ENCODE results near the gene RNU7-1.

The RNU7-1 gene

DNA sequence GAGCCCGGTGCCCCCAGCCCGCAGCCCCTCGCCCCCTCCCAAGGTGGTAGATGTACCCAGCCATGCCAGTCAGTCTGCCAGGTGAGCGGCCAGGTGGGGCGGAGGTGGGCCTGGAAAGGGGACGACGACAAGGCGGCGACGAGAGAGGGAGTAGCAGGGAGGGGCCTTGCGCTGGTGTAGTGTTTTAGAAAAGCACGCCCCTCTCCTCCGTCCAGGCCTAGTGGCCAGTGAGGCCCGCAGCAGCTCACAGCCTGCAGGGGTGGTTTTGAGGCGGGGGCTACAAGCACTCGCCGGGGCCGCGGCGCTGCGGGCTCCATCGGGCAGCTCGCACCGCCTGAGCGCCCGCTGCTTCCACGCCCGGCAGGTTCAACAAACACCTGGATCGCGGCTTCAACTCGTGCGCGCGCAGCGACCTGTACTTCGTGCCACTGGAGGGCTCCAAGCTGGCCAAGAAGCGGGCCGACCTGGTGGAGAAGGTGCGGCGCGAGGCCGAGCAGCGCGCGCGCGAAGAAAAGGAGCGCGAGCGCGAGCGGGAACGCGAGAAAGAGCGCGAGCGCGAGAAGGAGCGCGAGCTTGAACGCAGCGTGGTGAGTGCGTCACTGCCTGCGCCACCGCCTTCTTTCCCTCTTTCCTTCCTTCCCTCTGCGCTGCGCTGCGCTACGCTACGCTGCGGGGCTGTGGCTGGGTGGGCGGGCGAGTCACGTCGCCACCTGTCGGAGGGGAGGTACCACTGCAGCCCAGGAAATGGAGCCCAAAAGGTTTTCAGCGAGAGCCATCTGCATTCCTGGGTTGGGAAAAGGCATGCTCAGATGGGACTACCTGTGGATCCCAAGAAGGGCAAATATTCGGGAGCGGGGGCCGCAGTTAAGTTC lies 5.9 kb upstream of the RNU7-1 start:
- DNase-seq (ENCODE audit: low spot score) = peak; percentile 94

DNA sequence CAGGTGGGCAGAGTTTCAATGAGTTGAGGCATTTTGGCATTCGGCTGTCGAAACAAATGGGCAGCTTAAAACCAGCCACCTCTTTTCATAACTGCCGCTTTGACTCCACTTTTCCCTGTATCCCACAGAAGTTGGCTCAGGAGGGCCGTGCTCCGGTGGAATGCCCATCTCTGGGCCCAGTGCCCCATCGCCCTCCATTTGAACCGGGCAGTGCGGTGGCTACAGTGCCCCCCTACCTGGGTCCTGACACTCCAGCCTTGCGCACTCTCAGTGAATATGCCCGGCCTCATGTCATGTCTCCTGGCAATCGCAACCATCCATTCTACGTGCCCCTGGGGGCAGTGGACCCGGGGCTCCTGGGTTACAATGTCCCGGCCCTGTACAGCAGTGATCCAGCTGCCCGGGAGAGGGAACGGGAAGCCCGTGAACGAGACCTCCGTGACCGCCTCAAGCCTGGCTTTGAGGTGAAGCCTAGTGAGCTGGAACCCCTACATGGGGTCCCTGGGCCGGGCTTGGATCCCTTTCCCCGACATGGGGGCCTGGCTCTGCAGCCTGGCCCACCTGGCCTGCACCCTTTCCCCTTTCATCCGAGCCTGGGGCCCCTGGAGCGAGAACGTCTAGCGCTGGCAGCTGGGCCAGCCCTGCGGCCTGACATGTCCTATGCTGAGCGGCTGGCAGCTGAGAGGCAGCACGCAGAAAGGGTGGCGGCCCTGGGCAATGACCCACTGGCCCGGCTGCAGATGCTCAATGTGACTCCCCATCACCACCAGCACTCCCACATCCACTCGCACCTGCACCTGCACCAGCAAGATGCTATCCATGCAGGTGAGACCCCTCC lies 5.0 kb upstream of the RNU7-1 start:
- no peak for DNase-seq (ENCODE audit: low spot score)

DNA sequence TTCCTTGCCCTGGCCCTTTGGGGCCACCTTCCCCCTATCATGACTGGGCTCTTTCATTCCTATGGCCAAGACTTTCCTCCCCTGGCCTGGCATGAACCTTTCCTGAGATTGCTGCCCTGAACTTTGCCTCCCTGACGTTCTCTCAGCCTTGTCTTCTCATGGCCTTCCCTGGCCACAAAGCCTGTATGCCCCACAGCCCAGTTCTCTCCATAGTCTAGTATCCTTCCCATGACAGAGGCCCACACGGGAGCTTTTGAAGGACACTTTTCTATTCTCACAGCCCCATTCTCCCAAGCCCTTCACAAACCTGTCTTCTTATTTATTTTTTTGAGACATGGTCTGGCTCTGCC lies 4.5 kb upstream of the RNU7-1 start:
- no peak for DNase-seq (ENCODE audit: low spot score)

DNA sequence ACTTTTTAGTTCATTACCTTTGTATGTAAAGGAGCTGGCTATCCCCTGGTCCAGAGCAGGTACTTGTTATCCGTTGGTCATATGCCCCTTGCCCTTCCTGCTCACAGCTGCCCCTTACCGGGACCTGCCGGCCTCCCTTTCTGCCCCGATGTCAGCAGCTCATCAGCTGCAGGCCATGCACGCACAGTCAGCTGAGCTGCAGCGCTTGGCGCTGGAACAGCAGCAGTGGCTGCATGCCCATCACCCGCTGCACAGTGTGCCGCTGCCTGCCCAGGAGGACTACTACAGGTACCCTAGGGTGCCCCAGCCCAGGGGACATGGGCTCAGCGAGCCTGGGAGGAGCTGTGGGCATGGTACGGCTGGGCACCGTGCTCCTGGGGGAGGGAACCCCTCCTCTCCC lies 2.3 kb upstream of the RNU7-1 start:
- DNase-seq (ENCODE audit: low spot score) = no peak

DNA sequence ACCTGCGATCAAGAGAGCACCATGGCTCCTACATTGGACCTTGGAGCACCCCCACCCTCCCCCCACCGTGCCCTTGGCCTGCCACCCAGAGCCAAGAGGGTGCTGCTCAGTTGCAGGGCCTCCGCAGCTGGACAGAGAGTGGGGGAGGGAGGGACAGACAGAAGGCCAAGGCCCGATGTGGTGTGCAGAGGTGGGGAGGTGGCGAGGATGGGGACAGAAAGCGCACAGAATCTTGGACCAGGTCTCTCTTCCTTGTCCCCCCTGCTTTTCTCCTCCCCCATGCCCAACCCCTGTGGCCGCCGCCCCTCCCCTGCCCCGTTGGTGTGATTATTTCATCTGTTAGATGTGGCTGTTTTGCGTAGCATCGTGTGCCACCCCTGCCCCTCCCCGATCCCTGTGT lies 1.8 kb upstream of the RNU7-1 start:
- DNase-seq (ENCODE audit: low spot score) = no peak

DNA sequence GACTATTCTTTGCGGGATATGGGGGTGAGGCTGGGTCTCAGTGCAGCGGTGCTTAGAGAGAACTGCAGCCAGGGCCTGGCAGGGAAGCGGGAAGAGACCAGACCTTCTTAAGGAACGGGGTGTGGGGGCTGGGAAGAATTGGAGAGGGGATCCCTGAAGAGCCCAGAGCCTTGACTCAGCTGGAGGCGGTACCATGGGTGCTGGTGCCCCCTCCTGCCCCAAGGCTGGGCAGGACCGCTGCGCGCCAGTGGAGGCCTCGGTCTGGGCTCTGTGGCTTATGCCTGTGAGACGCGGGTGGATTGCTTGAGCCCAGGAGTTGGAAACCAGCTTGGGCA lies 1.3 kb upstream of the RNU7-1 start:
- no peak for DNase-seq (ENCODE audit: low spot score)

DNA sequence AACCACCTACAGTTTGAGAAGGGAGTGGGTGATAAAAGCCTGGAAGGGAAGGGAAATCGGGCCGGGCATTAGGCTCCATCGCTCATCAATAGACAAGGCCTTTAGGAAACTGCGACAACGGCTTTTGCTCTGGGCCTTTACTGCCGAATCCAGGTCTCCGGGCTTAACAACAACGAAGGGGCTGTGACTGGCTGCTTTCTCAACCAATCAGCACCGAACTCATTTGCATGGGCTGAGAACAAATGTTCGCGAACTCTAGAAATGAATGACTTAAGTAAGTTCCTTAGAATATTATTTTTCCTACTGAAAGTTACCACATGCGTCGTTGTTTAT lies 261 bp upstream of the RNU7-1 start:
- peak; percentile 90 for DNase-seq (ENCODE audit: low spot score)

DNA sequence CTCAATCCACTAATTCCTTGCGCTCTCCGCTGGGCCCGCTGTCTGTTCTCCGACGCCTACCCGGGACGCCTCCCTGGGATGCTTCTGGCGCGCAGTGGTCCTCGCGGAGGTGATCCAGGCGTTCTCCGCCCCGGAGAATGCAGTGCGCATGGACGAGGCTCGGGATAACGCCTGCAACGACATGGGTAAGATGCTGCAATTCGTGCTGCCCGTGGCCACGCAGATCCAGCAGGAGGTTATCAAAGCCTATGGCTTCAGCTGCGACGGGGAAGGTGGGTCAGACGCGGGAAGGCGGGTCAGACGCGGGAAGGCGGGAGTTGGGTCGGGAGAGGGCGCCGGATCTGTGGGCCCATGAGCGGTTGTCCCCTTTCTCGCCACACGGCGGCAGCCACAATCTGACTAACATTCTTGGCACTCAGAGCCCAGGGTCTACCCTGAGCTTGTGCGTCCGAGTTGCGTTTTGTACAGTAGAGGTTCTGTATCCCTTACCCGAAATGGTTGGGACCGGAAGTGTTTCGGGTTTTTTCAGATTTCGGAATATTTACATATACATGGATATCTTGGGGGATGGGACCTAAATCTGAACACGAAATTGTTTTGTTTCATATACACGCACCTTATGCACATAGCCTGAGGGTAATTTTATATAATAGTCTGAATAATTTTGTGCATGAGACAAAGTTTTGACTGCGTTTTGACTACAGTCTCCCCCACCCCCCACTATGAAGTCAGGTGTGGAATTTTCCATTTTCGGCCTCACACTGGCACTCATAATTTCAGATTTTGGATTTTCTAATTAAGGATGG lies 968 bp downstream of the RNU7-1 start:
- peak; percentile 90 for DNase-seq (ENCODE audit: low spot score)

DNA sequence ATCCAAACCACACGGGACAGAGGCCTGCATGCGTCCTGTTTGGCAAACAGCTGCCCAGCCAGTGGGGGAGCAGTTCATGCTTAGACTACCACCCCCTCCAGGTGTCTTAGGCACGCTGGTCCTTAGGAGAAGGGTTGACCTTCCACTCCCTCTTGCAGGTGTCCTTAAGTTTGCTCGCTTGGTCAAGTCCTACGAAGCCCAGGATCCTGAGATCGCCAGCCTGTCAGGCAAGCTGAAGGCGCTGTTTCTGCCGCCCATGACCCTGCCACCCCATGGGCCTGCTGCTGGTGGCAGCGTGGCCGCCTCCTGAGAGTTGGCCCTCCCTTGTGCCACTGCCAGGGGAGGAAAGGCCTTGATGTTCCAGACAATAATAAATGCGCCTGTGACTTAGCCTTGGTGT lies 2.0 kb downstream of the RNU7-1 start:
- no peak for DNase-seq (ENCODE audit: low spot score)

DNA sequence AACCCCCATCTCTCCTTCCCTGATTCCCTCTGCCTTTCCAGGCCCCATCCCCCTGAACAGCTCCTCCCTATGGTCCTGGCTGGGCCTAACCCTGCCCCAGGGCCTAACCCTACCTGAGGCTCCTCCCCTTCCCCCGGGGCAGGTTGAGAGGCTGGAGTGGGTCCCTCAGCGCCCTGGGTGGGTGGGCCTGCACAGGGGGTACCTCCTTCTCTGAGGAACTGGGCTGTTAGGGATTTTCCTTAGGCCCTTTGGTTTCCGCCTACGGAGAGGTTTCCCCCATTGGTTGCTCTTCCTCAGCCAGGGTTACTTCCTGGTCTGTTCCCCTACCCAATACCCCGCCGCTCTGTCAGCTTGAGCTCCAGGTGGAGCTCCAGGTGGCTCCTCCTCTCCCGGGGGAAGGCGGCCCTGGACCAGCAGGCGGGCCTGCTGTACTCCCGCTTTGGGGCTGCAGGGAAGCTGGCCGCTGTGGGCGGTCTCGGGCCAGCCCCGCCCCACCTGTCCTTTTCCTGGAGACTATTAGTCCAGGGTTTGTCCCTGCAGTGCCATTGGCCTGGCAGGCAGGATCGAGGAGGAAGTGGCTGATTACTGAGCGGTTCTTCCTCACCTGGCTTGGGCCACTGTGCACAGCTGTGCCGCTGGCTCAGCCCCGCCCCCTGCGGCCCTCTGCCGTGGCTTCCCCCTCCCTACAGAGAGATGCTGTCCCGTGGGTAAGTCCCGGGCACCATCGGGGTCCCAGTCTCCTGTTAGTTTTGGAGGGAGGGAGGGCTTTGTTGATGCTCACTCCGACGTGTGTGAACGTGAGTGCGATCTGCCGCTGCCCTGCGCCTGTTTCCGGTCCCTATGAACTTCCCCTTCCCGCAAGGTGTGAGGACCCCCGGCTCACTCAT lies 2.7 kb downstream of the RNU7-1 start:
- peak; percentile 58 for DNase-seq (ENCODE audit: low spot score)

DNA sequence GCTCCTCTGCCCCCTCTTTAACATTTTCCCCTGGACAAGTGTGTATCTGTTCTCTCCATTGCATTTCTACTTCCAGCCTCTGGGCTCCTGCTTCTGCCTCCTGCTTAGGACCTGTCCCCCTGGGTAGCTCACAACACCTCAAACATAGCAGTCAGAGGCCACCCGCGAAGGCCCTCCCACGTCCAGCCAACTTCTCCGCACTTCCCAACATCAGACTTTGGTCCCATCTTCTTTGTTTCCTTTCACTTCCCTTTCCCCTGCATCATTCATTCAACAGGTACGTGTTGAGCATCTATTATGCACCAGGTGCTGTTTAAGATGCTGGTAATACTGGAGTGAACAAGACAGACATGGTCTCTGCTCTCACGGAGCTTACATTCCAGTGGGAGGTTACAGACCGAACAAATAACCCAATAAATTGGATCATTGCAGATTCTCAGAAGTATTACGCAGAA lies 3.3 kb downstream of the RNU7-1 start:
- DNase-seq (ENCODE audit: low spot score) = no peak

DNA sequence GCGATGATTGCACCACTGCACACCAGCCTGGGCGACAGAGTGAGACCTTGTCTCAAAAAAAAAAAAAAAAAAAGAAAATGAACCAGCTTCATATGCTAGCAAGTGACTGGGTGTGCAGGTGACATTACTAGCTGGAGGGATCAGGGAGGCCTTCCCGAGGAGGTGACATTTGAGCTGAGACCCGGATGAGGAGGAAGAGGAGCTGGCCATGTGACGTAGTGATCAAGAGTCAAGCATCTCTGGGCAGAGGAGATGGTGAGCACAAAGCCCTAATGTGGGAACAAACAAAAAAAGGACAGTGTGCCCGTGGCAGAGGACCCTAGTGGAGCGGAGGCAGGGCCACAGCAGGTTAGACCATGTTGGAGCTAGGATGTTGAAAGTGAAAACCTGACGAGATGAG lies 4.0 kb downstream of the RNU7-1 start:
- DNase-seq (ENCODE audit: low spot score) = no peak

DNA sequence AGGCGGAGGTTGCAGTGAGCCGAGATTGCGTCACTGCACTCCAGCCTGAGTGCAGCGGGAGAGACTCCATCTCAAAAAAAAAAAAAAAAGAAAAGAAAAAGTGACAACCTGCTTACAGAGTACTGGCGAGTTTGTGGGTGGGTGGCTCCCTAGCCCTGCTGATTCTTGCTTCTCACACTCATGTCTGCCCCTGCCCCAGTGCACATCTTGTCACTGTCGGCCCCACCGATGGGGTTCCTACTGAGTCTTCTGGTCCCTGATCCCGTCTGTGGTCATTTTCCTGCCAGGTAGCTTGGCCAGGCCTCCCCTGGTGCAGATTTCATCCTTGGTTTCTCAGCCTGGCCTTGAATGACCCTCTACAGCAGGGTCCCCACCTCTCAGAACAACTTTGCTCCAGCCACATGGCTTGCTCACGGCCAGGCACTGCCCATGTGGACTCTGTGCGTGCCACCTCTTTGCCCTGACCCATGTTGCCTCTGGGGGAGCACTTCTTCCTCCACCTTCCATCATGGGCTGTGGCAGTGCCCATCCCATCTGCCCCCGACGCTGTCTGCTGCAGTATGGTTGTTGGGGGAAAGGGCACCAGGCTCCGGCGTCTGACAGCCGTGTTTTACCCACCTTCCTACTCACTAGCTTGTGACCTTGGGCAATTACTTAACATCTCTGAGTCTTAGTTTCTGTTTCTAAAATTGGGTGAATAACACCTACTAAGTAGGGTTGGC lies 5.4 kb downstream of the RNU7-1 start:
- DNase-seq (ENCODE audit: low spot score) = peak; percentile 50

DNA sequence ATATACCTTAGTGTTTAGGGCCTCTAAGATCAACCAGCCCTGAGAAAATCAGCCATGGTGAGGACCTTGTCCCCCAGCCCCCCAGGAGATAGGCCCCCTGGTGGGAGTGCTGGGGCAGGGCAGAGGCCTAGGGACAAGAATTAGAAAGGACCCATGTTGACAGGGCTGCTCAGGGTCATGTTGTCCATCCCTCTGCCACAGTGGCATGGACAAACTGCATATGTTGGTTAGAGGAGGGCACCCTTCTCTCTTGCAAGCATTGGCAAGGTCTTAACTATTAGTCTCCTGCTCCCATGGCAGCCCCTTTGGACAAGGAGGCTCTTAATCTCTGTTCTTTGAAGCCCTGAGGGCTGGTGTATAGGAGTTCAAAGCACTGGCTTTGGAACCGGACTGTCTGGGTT lies 6.8 kb downstream of the RNU7-1 start:
- peak; percentile 41 for DNase-seq (ENCODE audit: low spot score)

DNA sequence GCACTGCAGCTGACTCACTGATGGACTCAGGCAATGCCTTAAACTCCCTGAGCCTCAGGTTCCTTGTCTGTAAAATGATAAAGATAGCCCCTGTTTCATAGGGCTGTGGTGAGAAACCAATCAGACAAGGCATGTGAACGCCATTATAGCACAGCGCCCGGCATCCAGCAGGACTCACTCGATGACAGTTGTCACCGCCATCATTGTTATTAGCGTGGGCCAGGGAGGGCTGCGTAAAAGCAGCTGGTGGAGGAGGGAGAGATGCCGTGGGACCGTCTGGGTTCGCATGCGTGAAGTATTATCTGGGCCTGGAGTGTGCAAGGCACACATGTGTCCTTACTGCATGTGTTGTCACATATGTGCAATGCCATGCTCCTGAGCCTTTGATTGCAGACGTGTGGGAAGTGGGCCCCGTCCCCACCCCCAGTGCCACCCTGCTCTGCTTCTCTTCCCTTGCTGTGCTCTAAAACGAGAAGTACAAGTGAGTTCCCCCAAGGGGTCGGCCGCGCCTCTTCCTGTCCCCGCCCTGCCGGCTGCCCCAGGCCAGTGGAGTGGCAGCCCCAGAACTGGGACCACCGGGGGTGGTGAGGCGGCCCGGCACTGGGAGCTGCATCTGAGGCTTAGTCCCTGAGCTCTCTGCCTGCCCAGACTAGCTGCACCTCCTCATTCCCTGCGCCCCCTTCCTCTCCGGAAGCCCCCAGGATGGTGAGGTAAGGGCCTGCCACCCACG lies 7.4 kb downstream of the RNU7-1 start, which contains the start of gene PTPN6:
PTPN6 (plus strand) TSS at position 546 of the 730 bp plus-strand sequence; CDS start at position 703, 157 bp downstream.
- peak; percentile 59 for DNase-seq (ENCODE audit: low spot score)

DNA sequence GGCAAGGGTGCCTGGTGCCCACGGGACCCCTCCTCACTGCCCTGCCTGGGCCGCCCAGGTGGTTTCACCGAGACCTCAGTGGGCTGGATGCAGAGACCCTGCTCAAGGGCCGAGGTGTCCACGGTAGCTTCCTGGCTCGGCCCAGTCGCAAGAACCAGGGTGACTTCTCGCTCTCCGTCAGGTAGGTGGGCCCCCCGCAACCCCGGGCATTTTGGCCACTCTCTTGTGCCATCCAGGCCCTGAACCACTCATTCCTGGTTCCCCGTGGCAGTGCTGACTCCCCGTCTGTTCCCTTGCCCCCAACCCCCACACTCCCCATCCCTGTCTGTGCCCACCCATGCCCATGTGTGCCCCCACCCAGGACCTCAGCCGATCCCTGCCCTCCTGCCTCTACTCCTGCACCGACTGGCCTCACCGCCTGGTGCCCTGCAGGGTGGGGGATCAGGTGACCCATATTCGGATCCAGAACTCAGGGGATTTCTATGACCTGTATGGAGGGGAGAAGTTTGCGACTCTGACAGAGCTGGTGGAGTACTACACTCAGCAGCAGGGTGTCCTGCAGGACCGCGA lies 8.0 kb downstream of the RNU7-1 start:
- DNase-seq (ENCODE audit: low spot score) = no peak

DNA sequence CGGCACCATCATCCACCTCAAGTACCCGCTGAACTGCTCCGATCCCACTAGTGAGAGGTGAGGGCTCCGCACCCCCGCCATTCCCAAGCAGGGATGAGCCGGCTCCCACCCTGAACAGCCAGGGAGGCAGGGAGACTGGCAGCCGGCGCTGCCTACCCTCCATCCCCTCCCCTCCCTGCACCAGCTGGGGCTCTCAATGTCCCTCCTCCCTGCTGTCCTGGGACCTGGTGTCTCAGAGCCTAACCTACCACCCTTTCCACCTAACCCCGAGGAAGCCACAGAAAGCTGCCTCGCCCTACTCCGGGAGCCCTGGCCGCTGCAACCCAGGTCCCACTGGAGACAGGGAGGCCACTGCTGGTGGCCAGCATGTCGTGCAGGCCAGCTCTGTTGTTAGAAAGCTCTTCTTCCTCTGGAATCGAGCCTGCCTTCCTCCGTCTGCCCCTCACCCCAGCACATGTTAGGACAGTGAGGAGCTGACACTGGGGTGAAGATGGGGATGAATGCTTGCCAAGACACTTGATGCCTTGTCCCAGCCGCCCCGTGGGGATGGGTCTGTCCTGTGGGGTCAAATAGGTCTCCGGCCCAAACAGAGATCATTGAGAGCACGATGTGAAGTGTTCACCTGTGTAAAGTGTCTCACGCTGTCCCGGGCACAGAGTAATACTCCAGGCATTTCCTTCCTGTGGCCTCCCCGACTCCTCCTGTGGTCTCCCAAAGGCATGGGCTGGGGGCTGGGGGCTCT lies 8.7 kb downstream of the RNU7-1 start:
- no peak for DNase-seq (ENCODE audit: low spot score)

DNA sequence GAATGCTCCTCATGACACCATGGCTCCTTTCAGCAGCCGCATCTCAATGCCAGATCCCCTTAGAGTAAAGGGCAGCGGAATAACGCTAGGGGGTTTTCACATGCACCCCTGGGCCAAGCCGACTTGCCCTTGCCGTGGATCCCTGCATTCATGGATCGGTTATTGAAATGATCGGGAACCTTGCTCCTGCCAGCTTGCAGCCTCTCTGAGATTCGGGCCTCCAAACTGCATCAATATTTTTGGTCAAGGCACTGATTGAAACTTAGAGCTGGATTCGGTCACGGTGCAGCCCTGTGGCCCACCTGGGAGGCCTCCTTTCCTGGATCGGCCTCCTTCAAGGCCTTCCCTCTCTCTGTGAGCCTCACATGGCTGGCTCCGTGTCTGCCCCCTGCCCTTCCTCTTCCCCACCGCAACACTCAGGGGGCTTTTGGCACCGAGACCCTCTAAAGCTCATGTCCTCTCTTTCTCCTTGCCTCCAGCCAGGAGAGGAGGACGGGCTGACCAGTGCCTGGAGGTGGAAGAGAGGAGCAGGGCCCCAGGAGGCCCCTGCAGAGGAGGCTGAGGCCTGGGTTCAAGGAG lies 9.3 kb downstream of the RNU7-1 start:
- no peak for DNase-seq (ENCODE audit: low spot score)
